HepG2 (cell line): ENCODE measurements around the gene IL17C. TPM values are rescaled to one million over a fixed set of nuclear protein-coding genes. Genes with fewer than 3 reads are reported as not detected.

ENCODE experiments used
- ETV5 ChIP-seq: IDR thresholded peaks from 2 replicates; pipeline ENCODE4 v1.6.1; 2018; ENCODE audit warnings: missing biosample characterization, missing genetic modification reagents, inconsistent platforms, borderline replicate concordance
- FOXK2 ChIP-seq: fragments of 450-650 bp; IDR thresholded peaks from 2 replicates; pipeline ENCODE4 v1.6.1; 2016
- GABPB1 ChIP-seq: IDR thresholded peaks from 2 replicates; pipeline ENCODE4 v1.6.1; 2016; ENCODE audit warnings: mild to moderate bottlenecking, missing genetic modification reagents, moderate library complexity, missing compliant biosample characterization
- KDM1A ChIP-seq: IDR thresholded peaks from 2 replicates; pipeline ENCODE4 v1.6.1; 2016; ENCODE audit warnings: missing compliant biosample characterization
- MED1 ChIP-seq: sonication (generic); formaldehyde crosslinking; IDR thresholded peaks from 2 replicates; pipeline ENCODE4 v1.4.0; 2020; ENCODE audit warnings: missing genetic modification reagents
- MED13 ChIP-seq: sonication (generic); formaldehyde crosslinking; IDR thresholded peaks from 2 replicates; pipeline ENCODE4 v1.5.0; 2020; ENCODE audit warnings: missing genetic modification reagents
- NR2C2 ChIP-seq: sonication (generic); formaldehyde crosslinking; IDR thresholded peaks from 2 replicates; pipeline ENCODE4 v1.4.0; 2020; ENCODE audit warnings: missing genetic modification reagents, mild to moderate bottlenecking, moderate library complexity, borderline replicate concordance
- SKI ChIP-seq: fragments of 450-650 bp; IDR thresholded peaks from one replicate; pipeline ENCODE4 v1.6.1; 2018; ENCODE audit warnings: mild to moderate bottlenecking; ENCODE audit not compliant: partially characterized antibody
- SRSF4 ChIP-seq: fragments of 200-400 bp; formaldehyde crosslinking; IDR thresholded peaks from one replicate; pipeline ENCODE4 v1.6.1; 2018; ENCODE audit warnings: mild to moderate bottlenecking, low read depth, low read length, moderate library complexity; ENCODE audit not compliant: poor library complexity, severe bottlenecking
- TEAD2 ChIP-seq: sonication (generic); formaldehyde crosslinking; IDR thresholded peaks from 2 replicates; pipeline ENCODE4 v1.9.0; 2021; ENCODE audit warnings: missing genetic modification reagents
- TRIM24 ChIP-seq: sonication (generic); formaldehyde crosslinking; IDR thresholded peaks from 2 replicates; pipeline ENCODE4 v1.8.0; 2022; ENCODE audit warnings: mild to moderate bottlenecking, missing genetic modification reagents
- ZIK1 ChIP-seq: sonication (generic); formaldehyde crosslinking; IDR thresholded peaks from 2 replicates; pipeline ENCODE4 v1.5.0; 2020; ENCODE audit warnings: mild to moderate bottlenecking, low read depth, missing genetic modification reagents, borderline replicate concordance
- ZNF263 ChIP-seq: sonication (generic); formaldehyde crosslinking; IDR thresholded peaks from 2 replicates; pipeline ENCODE4 v1.4.0; 2020; ENCODE audit warnings: missing genetic modification reagents
- ZNF557 ChIP-seq: sonication (generic); formaldehyde crosslinking; IDR thresholded peaks from 2 replicates; pipeline ENCODE4 v1.4.0; 2020; ENCODE audit warnings: missing genetic modification reagents
- ZNF562 ChIP-seq: sonication (generic); formaldehyde crosslinking; IDR thresholded peaks from 2 replicates; pipeline ENCODE4 v1.8.0; 2022; ENCODE audit warnings: missing genetic modification reagents, borderline replicate concordance
- polyA plus RNA-seq, 8 experiments: library from polyadenylated mRNA; depleted of rRNA in 3 of 8; stranded (reverse) in 7 of 8; unstranded in 1 of 8; fragments of >200 nt; fragmentation: Illumina TruSeq in 4 of 8; extraction: Trizol in 4 of 8; gene quantifications; 2 replicates each; pipeline versions ENCODE4 v1.2.1 to v1.2.3, GENCODE V29; 2011 to 2016; ENCODE audit warnings: low read depth in 4 of 8, missing spikeins in 1 of 8, mixed read lengths in 1 of 8; ENCODE audit not compliant: insufficient read depth in 1 of 8
- total RNA-seq, 5 experiments: library from RNA; depleted of rRNA; stranded (reverse); fragments of >200 nt; fragmentation: Illumina TruSeq; extraction: Trizol; gene quantifications; 2 replicates each; pipeline ENCODE4 v1.2.3, GENCODE V29; 2016; ENCODE audit warnings: low read depth in 1 of 5
- TF ChIP-seq, protein P1 (sequence below): sonication (generic); formaldehyde crosslinking; IDR thresholded peaks from 2 replicates; pipeline ENCODE4 v1.8.1; 2023; ENCODE audit warnings: mild to moderate bottlenecking, moderate library complexity, missing genetic modification reagents
- TF ChIP-seq, protein P2 (sequence below): IDR thresholded peaks from 2 replicates; pipeline ENCODE4 v1.6.1; 2018; ENCODE audit warnings: missing genetic modification reagents, mild to moderate bottlenecking, missing compliant biosample characterization
- TF ChIP-seq, protein P3 (sequence below): sonication (generic); formaldehyde crosslinking; IDR thresholded peaks from 2 replicates; pipeline ENCODE4 v1.5.0; 2020; ENCODE audit warnings: mild to moderate bottlenecking, low read depth, missing genetic modification reagents, borderline replicate concordance
- TF ChIP-seq, protein P4 (sequence below): sonication (generic); formaldehyde crosslinking; IDR thresholded peaks from 2 replicates; pipeline ENCODE4 v1.4.0; 2020; ENCODE audit warnings: missing genetic modification reagents, mild to moderate bottlenecking, borderline replicate concordance
- TF ChIP-seq, protein P5 (sequence below): sonication (generic); formaldehyde crosslinking; IDR thresholded peaks from 2 replicates; pipeline ENCODE4 v1.4.0; 2020; ENCODE audit warnings: missing genetic modification reagents
- TF ChIP-seq, protein P6 (sequence below): sonication (generic); formaldehyde crosslinking; IDR thresholded peaks from 2 replicates; pipeline ENCODE4 v1.5.0; 2020; ENCODE audit warnings: mild to moderate bottlenecking, missing genetic modification reagents, borderline replicate concordance

Gene IL17C
- total and polyA plus RNA-seq, 2 of the 13 experiments (the other 11 are each of a cell fraction or from before 2014, with no cell fraction given), result not detected

DNA sequence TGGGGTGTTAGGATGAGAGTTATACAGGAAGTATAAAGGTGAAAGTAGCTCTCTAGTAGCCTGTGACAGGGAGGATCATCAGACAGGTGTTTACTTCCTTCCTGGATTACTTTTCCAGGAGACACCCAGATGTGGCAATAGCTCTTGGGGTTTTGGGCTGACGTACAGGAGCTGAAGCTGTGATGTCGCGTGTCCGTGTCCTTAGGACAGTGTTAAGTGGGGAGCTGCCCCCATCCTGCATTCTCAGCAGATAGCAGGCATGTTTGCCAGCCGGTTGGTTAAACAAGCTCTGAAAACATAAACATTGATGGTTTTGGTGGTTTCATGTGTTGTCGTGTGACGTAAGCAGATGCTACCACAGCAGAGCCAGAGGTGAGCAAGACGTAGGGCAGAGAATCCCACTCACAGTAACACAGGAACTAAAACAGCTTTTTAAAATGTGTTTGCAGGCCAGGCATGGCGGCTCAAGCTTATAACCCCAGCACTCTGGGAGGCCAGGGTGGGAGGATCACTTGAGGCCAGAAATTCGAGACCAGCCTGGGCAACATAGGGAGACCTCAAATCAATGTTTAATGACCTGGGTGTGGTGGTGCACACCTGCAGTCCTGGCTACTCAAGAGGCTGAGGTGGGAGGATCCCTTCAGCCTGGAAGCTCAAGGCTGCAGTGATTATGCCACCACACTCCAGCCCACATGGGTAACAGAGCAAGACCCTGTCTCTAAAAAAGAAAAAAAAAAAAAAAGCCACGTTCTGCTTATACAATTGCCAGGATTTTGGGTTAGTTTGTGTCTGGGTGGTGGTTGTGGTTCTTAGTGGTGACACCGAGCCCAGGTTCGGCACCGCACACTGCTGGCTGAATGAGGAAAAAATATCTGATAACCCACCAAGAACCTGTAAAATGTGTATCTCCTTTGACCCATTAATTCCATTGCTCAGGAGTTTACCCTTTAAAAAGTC is 18.2 kb upstream of the IL17C start (continued):
- TF ChIP-seq, protein P1, sequence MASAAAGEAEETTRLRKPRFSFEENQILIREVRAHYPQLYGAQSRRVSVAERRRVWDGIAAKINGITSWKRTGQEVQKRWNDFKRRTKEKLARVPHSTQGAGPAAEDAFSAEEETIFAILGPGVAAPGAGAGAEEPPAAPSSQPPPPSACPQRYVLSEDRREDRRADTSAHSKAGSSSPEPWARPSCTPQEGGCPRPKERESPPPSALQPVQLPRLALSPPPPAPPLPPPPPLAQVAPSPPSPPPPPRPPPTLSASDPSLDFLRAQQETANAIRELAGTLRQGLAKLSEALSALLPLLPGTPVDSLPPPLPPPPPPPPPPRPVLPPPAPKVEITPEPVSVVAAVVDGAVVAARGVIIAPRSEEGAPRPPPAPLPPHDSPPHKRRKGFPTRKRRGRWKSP (CRISPR knock-in tag), result no peak
- TF ChIP-seq, protein P2, sequence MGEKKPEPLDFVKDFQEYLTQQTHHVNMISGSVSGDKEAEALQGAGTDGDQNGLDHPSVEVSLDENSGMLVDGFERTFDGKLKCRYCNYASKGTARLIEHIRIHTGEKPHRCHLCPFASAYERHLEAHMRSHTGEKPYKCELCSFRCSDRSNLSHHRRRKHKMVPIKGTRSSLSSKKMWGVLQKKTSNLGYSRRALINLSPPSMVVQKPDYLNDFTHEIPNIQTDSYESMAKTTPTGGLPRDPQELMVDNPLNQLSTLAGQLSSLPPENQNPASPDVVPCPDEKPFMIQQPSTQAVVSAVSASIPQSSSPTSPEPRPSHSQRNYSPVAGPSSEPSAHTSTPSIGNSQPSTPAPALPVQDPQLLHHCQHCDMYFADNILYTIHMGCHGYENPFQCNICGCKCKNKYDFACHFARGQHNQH, result 0 out of 2 replicates have a peak, but pooled peaks have one; percentile 7
- 0 out of 2 replicates have a peak, but pooled peaks have one; percentile 21 for TF ChIP-seq ETV5 (CRISPR knock-in tag)
- no peak for TF ChIP-seq ZNF557 (CRISPR knock-in tag)
- TF ChIP-seq, protein P3, sequence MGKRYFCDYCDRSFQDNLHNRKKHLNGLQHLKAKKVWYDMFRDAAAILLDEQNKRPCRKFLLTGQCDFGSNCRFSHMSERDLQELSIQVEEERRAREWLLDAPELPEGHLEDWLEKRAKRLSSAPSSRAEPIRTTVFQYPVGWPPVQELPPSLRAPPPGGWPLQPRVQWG (CRISPR knock-in tag), result no peak
- 0 out of 2 replicates have a peak, but pooled peaks have one; percentile 29 for TF ChIP-seq ZNF263 (CRISPR knock-in tag)
- TF ChIP-seq, protein P4, sequence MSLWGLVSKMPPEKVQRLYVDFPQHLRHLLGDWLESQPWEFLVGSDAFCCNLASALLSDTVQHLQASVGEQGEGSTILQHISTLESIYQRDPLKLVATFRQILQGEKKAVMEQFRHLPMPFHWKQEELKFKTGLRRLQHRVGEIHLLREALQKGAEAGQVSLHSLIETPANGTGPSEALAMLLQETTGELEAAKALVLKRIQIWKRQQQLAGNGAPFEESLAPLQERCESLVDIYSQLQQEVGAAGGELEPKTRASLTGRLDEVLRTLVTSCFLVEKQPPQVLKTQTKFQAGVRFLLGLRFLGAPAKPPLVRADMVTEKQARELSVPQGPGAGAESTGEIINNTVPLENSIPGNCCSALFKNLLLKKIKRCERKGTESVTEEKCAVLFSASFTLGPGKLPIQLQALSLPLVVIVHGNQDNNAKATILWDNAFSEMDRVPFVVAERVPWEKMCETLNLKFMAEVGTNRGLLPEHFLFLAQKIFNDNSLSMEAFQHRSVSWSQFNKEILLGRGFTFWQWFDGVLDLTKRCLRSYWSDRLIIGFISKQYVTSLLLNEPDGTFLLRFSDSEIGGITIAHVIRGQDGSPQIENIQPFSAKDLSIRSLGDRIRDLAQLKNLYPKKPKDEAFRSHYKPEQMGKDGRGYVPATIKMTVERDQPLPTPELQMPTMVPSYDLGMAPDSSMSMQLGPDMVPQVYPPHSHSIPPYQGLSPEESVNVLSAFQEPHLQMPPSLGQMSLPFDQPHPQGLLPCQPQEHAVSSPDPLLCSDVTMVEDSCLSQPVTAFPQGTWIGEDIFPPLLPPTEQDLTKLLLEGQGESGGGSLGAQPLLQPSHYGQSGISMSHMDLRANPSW (CRISPR knock-in tag), result no peak
- TF ChIP-seq TRIM24 (CRISPR knock-in tag), result no peak
- no peak for TF ChIP-seq SKI
- no peak for TF ChIP-seq SRSF4
- TF ChIP-seq, protein P5, sequence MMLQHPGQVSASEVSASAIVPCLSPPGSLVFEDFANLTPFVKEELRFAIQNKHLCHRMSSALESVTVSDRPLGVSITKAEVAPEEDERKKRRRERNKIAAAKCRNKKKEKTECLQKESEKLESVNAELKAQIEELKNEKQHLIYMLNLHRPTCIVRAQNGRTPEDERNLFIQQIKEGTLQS, result no peak
- TF ChIP-seq NR2C2 (CRISPR knock-in tag), result no peak
- no peak for TF ChIP-seq MED13 (CRISPR knock-in tag)
- TF ChIP-seq ZIK1, result no peak
- TF ChIP-seq TEAD2, result no peak
- no peak for TF ChIP-seq FOXK2
- no peak for TF ChIP-seq GABPB1 (CRISPR knock-in tag)
- TF ChIP-seq MED1 (CRISPR knock-in tag), result 0 out of 2 replicates have a peak, but pooled peaks have one; percentile 17
- TF ChIP-seq, protein P6, sequence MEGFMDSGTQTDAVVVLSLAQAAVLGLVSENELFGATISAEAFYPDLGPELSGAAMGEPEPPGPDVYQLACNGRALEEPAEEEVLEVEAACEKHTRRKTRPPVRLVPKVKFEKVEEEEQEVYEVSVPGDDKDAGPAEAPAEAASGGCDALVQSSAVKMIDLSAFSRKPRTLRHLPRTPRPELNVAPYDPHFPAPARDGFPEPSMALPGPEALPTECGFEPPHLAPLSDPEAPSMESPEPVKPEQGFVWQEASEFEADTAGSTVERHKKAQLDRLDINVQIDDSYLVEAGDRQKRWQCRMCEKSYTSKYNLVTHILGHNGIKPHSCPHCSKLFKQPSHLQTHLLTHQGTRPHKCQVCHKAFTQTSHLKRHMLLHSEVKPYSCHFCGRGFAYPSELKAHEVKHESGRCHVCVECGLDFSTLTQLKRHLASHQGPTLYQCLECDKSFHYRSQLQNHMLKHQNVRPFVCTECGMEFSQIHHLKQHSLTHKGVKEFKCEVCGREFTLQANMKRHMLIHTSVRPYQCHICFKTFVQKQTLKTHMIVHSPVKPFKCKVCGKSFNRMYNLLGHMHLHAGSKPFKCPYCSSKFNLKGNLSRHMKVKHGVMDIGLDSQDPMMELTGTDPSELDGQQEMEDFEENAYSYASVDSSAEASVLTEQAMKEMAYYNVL (CRISPR knock-in tag), result no peak
- TF ChIP-seq KDM1A (CRISPR knock-in tag), result no peak
- no peak for TF ChIP-seq ZNF562 (CRISPR knock-in tag)
